Upper lobe of left lung (tissue), 4 donors: ENCODE measurements around the gene RUNDC3A.

Experiments used
- EP300 ChIP-seq, 4 donors: sonication (generic); formaldehyde crosslinking; IDR thresholded peaks; one replicate each; pipeline ENCODE4 v1.5.1; 2017; ENCODE audit warnings: antibody characterized with exemption in 4 of 4, control low read depth in 2 of 4
- POLR2A ChIP-seq, 4 donors: fragments of 450-650 bp; IDR thresholded peaks; one replicate each; pipeline ENCODE4 v1.5.1; 2016 to 2017; ENCODE audit warnings: antibody characterized with exemption in 4 of 4, mild to moderate bottlenecking in 2 of 4
- POLR2AphosphoS5 ChIP-seq, 2 donors: sonication (generic); formaldehyde crosslinking; IDR thresholded peaks; one replicate each; pipeline ENCODE4 v1.5.1; 2017; ENCODE audit warnings: antibody characterized with exemption in 2 of 2
- TF ChIP-seq, protein P1 (sequence below), 6 experiments: fragments of 450-650 bp in 4 of 6; fragments of 200-600 bp in 2 of 6; sonication (generic) in 2 of 6; IDR thresholded peaks; one replicate each; pipeline ENCODE4 v1.5.1; 2016 to 2019; ENCODE audit warnings: antibody characterized with exemption in 6 of 6

GRCh38 chr17:44272321-44272951, 36.0 kb upstream of the RUNDC3A start:
- TF ChIP-seq POLR2A (IDR thresholded peaks at IDR 0.05) (no peak), POLR2AphosphoS5 (IDR thresholded peaks at IDR 0.05) (no peak), EP300 (IDR thresholded peaks at IDR 0.05) (no peak)
- TF ChIP-seq, protein P1, sequence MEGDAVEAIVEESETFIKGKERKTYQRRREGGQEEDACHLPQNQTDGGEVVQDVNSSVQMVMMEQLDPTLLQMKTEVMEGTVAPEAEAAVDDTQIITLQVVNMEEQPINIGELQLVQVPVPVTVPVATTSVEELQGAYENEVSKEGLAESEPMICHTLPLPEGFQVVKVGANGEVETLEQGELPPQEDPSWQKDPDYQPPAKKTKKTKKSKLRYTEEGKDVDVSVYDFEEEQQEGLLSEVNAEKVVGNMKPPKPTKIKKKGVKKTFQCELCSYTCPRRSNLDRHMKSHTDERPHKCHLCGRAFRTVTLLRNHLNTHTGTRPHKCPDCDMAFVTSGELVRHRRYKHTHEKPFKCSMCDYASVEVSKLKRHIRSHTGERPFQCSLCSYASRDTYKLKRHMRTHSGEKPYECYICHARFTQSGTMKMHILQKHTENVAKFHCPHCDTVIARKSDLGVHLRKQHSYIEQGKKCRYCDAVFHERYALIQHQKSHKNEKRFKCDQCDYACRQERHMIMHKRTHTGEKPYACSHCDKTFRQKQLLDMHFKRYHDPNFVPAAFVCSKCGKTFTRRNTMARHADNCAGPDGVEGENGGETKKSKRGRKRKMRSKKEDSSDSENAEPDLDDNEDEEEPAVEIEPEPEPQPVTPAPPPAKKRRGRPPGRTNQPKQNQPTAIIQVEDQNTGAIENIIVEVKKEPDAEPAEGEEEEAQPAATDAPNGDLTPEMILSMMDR (IDR thresholded peaks at IDR 0.05) = no peak
